ENCODE data around the gene APC. TPM values are rescaled to one million over a fixed set of nuclear protein-coding genes. Genes with fewer than 3 reads are reported as not detected.

Gene APC
- total and polyA plus RNA-seq, 2 donors from 2014 or later: 2.7 to 44.9 TPM

DNA sequence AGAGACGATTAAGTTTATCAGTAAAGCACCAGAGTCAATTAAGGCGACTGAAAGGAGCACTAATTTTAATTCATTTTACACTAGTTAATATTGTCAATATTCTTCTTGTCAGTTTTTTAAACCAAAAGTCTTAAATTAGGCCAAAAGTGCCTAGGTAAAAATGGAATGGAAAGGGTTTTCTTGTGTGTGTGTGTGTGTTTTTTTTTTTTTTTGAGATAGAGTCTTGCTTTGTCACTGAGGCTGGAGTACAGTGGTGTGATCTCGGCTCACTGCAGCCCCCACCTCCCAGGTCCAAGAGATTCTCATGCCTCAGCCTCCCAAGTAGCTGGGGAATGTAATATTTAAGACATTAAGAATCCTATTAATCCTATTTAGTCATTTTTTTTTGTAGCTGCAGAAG lies 3.1 kb upstream of the APC start:
- TF ChIP-seq, protein P1, sequence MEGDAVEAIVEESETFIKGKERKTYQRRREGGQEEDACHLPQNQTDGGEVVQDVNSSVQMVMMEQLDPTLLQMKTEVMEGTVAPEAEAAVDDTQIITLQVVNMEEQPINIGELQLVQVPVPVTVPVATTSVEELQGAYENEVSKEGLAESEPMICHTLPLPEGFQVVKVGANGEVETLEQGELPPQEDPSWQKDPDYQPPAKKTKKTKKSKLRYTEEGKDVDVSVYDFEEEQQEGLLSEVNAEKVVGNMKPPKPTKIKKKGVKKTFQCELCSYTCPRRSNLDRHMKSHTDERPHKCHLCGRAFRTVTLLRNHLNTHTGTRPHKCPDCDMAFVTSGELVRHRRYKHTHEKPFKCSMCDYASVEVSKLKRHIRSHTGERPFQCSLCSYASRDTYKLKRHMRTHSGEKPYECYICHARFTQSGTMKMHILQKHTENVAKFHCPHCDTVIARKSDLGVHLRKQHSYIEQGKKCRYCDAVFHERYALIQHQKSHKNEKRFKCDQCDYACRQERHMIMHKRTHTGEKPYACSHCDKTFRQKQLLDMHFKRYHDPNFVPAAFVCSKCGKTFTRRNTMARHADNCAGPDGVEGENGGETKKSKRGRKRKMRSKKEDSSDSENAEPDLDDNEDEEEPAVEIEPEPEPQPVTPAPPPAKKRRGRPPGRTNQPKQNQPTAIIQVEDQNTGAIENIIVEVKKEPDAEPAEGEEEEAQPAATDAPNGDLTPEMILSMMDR (IDR thresholded peaks at IDR 0.05; ENCODE audit: borderline replicate concordance, extremely low read depth, insufficient read depth): no peak
- DNase-seq (no peak), FAIRE-seq (no peak)
- intact Hi-C loops (cut with DNase I): no loop called here
- Histone ChIP-seq H3K9ac (ENCODE audit: low read length in 3 of 3) (no peak overlapping the region), H3K4me1 (ENCODE audit: control insufficient read depth in 2 of 3, insufficient read depth in 2 of 3, low read depth in 1 of 3, low read length in 3 of 3) (peaks cover 0 to 6% (median 2%) of the 10 kb centered on the region in 3 donors), H3K9me3 (ENCODE audit: control insufficient read depth in 2 of 3, insufficient read depth in 1 of 3, low read length in 3 of 3) (no peaks in the 10 kb centered on the region), H3K36me3 (ENCODE audit: control insufficient read depth in 2 of 3, insufficient read depth in 3 of 3, low read length in 3 of 3) (no peaks in the 10 kb centered on the region), H3K27ac (ENCODE audit: low read depth in 2 of 2, low read length in 2 of 2) (no peak overlapping the region), H3K27me3 (ENCODE audit: control insufficient read depth, insufficient read depth, low read length) (no peaks in the 10 kb centered on the region), H3K4me3 (ENCODE audit: low read length in 3 of 3) (no peak overlapping the region)

GRCh38 chr5:112735702-112736101 lies 2.0 kb upstream of the APC start:
- no peak overlapping the region for H3K9ac ChIP-seq (ENCODE audit: low read length in 3 of 3)
- no peak overlapping the region for H3K4me3 ChIP-seq (ENCODE audit: low read length in 3 of 3)
- no peaks in the 10 kb centered on the region for H3K36me3 ChIP-seq (ENCODE audit: control insufficient read depth in 2 of 3, insufficient read depth in 3 of 3, low read length in 3 of 3)
- H3K27me3 ChIP-seq (ENCODE audit: control insufficient read depth, insufficient read depth, low read length): no peaks in the 10 kb centered on the region
- no peak for DNase-seq
- no peaks in the 10 kb centered on the region for H3K9me3 ChIP-seq (ENCODE audit: control insufficient read depth in 2 of 3, insufficient read depth in 1 of 3, low read length in 3 of 3)
- TF ChIP-seq, protein P1 (IDR thresholded peaks at IDR 0.05; ENCODE audit: borderline replicate concordance, extremely low read depth, insufficient read depth): no peak
- peaks cover 0 to 6% (median 2%) of the 10 kb centered on the region in 3 donors for H3K4me1 ChIP-seq (ENCODE audit: control insufficient read depth in 2 of 3, insufficient read depth in 2 of 3, low read depth in 1 of 3, low read length in 3 of 3)
- intact Hi-C loops (cut with DNase I): no loop called here
- FAIRE-seq: peak; percentile 64
- no peak overlapping the region for H3K27ac ChIP-seq (ENCODE audit: low read depth in 2 of 2, low read length in 2 of 2)

GRCh38 chr5:112737070-112737462 lies 619 bp upstream of the APC start:
- FAIRE-seq: no peak
- Histone ChIP-seq H3K27ac (ENCODE audit: low read depth in 2 of 2, low read length in 2 of 2) (no peak overlapping the region), H3K4me3 (ENCODE audit: low read length in 3 of 3) (peak overlapping the region; percentile 88 to 93 (median 89))

More at GRCh38 chr5:112737070-112737462, 619 bp upstream of the APC start:
- intact Hi-C loops (cut with DNase I): no loop called here
- Histone ChIP-seq H3K9ac (ENCODE audit: low read length in 3 of 3) (peak overlapping the region in 2 of 3 donors; percentile 76 to 77), H3K4me1 (ENCODE audit: control insufficient read depth in 2 of 3, insufficient read depth in 2 of 3, low read depth in 1 of 3, low read length in 3 of 3) (peaks cover 0 to 9% (median 2%) of the 10 kb centered on the region in 3 donors), H3K27me3 (ENCODE audit: control insufficient read depth, insufficient read depth, low read length) (no peaks in the 10 kb centered on the region), H3K36me3 (ENCODE audit: control insufficient read depth in 2 of 3, insufficient read depth in 3 of 3, low read length in 3 of 3) (no peaks in the 10 kb centered on the region), H3K9me3 (ENCODE audit: control insufficient read depth in 2 of 3, insufficient read depth in 1 of 3, low read length in 3 of 3) (no peaks in the 10 kb centered on the region)
- TF ChIP-seq, protein P1 (IDR thresholded peaks at IDR 0.05; ENCODE audit: borderline replicate concordance, extremely low read depth, insufficient read depth): no peak
- DNase-seq: peak in 1 of 5 donors; percentile 28
